HG03108 (cell line): ENCODE data around the gene MLLT3.
A peak's percentile ranks its signal among the peaks of the same experiment; 100 is the strongest.

Experiments used
- ATAC-seq: cut with Tn5 transposase; IDR thresholded peaks from one replicate; pipeline ENCODE4 v1.9.1; 2021; ENCODE audit warnings: moderate library complexity; ENCODE audit not compliant: unreplicated experiment

The MLLT3 gene

DNA sequence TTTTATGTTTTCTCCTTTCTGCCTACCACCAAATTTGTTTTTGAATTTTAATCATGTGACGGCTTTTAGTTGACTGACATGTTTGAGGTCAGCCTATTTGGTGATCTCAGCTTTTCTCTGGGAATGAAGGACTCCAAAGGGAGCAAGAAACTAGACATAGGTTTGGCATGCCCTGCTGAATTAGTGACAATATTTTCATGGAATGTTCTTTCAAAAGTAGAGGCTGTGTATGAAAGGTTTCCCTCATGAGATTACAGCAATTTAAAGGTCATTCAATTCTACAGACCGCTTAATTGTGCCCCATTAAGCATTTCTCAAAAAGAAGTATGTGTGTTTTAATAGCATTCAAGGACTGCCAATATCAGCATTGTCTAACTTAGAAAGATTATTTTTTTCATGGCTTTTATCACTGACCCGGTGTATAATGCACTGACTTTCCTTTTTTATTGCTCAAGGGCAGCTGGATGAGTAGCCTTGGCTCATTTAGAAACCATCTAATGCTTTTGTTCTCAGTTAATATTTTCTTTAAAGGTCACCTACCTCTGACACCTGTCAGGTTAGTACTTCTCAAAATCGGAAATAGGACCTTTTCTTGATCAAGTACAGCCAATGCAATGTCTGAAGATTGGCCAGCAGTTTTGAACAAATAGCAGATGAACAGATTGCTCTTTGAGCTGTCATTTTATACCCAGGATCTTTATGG, 8.1 kb upstream of the MLLT3 start:
- no peak for ATAC-seq

GRCh38 chr9:20625003-20625349, 2.7 kb upstream of the MLLT3 start:
- no peak for ATAC-seq

- ATAC-seq: peak; percentile 21
Measured at GRCh38 chr9:20624201-20625002, 2.1 kb upstream of the MLLT3 start.

GRCh38 chr9:20623748-20624124, 1.4 kb upstream of the MLLT3 start:
- ATAC-seq: no peak

DNA sequence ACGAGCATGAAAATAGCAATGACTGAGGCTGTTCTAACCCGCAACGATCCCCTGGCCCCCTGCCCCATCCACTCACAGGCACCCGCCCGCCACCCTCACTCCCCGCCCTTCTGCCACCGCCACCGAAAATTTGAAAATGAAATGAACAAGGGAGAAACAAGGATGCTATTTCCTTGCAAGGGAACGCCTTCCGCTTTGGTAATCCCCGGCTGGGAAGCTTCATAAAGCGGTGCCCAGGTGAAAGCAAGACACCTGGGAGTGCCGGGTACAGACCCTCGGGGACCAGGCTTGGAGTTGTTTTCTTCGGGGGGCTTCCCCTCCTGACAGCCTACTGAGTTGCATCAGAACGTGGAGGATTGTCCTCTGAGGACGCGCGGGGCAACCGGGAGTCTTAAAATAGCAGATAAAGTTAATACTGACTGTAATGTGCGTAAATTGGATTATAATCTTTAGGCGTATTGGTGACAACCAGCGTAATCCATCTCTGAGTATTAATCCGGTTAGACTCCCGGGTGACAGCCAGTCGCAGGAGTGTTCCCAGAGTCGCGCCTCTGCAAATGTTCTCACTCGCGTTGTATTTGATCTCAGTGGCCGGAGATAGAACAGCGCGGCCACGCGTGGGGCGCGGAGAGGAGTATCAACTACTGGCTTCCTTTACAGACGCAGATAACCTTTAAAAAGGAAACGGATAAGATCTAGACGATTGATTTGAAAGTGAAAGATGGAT, 885 bp upstream of the MLLT3 start:
- ATAC-seq: no peak

DNA sequence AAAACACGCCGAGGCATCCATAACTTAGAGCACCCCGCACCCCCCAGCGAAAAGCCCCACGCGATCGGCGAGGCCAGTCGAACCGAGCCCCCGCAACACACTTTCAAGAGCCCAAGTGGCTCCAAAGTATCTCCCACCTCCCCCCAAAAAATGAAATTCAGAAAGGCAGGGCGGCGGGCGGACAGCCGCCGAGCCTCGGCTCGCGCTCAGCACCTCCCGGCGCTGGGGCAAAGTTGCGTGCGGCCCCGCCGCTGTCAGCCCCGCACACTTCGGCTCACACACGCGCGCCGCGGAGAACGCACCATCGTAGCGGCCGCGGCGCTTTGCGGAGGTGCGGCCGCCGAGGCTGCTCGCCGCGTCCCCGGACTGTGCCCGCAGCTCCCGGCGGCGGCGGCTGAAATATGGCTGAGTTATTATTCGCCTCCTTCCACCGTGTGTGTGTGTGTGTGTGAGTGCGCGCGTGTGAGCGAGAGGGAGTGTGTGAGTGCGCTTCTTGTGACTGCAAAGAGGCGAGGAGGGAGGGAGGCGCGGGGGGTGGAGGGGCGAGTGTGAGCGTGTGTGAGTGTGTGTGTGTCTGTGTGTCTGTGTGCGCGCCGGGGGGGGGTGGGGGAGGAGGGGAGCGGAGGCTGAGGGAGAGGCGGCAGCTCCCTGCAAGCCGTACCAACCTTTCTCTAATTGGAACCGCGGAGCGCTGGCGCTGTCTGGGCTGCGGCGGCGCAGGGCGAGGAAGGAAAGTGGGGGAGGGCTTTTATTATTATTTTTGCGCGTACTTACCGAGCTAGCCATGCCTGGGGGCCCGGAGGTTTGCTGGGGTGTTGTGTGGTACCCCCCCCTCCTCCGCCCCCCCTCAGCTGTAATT, 599 bp downstream of the MLLT3 start:
- no peak for ATAC-seq

DNA sequence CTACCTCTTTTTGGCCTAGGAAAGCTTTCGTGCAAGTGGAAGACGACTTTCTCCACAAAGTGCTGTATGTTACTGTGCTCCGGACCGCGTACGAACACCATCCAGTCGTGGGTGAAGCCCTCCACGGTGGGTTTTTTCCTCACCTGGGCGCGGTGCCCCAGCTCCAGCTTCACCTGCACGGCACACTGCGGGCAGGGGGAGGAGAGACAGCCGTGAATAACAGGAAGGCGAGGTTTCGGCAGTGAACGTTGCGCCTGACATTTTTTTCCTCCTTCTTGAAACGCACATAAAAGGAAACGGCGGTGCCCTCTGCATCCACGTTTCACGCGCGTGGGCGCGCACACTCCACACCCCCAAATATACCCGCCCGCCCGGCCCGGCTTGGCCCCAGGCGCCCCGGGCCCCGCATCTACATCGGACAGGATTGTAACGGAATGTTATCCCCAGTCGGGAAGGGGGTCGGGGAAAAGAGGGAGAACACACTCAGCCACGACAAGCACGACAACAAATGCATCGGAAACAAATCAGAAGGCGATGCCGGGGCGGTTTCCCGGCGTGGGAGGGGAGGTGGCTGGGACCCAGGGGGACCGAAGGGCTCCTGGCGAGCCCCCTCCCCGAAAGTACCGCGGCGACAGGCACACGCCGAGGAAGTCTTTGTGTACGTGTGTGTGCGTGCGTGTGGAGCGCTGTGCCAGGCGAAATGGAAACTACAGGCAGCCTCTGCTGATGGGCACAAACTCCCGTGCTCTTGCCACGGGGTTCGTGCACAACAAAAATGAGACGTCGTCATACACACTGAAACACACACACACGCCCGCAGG, 1.4 kb downstream of the MLLT3 start:
- ATAC-seq: no peak

GRCh38 chr9:20619487-20620200, 2.7 kb downstream of the MLLT3 start:
- ATAC-seq: no peak

DNA sequence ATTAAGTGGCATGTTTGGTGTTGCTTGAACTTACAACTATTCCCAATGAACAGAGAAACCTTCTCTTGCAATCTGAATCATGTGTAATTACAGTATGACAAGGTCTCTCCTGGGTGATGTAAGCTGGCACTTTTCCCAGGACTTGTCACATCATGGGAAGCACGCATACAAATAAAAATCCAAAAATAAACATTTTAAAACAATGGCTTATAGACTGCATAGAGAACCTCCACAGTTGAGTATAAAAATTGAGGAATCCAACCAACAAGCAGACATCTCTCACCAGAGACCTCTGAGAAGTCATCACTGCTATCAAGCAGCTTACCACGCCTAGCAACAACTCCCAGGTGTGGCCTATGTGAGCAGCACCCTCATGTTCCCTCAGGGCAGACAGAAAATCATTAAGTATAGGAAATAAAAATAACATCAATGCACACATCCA, 3.9 kb downstream of the MLLT3 start:
- ATAC-seq: no peak

DNA sequence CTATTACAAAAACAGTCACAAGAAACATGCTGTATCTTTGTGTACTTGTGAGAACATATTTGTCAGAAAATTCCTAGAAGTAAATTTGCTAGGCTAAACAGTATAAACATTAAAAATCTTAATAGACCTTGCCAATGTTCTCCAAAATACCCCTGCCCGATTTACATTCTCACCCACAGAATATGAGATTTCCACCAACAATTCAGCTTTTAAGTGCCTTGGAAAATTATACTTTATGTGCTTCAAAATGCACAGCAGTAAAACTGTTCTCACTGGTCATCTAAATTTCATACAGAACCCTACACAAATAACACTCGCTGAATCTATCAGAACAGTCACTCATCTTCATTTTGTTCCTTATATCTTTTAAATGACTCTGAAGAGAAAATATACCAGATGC, 5.5 kb downstream of the MLLT3 start:
- ATAC-seq: no peak

GRCh38 chr9:20614602-20615216, 7.6 kb downstream of the MLLT3 start:
- ATAC-seq: no peak

DNA sequence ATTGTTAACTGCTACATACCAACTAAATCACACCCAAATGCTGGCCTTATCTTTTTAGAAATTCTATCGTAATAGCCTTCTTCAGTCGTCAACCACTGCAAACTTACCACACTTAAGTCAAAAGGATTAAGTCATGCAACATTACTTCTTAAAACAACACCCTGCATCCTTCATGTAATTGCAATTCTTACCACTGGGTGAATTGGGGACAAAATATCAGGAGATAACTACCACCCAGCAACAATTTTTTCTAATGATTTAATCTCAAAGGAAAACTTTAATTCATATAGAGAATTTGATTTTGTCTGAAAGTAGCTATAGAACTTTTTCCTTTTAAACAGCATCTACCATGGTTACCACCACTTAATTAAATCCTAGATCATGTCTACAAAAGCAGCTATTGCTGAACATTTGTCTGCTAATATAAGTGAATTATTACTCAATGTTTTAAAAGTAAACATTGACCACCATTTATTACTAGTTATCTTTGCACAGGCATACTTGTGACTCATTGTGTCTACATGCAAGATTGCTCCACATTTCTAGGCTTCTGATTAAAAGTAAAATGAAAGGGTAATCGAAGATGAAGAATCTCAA, 10.5 kb downstream of the MLLT3 start:
- no peak for ATAC-seq

DNA sequence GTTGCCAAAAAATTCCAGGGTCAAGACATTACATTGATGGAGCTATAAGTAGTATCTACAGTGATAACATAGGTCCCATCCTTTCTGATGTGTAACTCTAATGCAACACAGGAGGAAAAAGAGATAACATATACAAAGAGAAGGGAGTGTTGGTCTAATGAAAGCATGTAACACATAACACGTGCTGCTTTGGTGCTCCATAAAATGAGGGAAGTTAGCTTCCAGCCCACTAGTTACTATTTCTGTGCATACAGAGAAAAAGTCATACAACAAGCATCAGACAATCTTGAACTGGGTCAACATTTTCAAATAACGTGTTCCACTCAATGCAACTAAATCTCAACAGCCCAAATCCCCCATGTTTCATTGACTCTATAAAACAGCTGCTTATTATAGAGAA, 11.7 kb downstream of the MLLT3 start:
- no peak for ATAC-seq

DNA sequence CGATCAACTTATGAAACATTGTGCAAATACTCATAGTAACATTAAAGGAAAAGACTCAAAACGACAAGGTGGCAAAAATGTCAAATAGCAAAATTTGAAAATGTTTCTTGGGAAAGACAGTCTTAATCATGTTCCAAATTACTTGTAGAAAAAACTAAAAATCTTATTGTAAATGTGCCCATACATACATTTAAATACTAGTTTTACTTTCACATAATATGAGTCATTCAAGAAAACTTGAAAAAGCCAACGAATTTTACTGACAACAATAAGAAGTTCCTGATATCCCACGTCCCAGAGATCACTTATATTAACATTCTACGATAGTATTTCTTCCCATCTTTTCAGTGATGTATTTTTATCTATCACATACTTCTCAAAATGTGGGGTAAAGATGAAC, 13.7 kb downstream of the MLLT3 start:
- no peak for ATAC-seq

GRCh38 chr9:20606652-20607051, 15.6 kb downstream of the MLLT3 start:
- no peak for ATAC-seq

DNA sequence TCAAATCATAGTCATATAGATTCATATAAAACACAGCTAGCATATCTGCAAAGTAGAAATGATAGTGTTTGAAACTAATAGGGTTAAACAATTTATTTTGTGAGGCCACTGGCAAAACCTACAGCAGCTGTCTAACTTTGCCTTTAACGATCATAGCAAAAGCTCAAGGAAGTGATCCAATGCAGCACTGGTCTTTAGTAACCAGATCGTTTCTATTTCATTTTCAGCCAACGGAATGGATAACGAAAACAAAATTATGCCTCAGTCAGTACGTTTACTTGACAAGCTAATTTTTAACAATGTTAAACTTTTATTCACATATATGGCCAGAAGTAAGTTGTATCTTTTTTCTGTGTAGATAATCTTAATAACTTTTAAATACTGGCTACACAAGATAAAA, 17.7 kb downstream of the MLLT3 start:
- peak; percentile 79 for ATAC-seq

DNA sequence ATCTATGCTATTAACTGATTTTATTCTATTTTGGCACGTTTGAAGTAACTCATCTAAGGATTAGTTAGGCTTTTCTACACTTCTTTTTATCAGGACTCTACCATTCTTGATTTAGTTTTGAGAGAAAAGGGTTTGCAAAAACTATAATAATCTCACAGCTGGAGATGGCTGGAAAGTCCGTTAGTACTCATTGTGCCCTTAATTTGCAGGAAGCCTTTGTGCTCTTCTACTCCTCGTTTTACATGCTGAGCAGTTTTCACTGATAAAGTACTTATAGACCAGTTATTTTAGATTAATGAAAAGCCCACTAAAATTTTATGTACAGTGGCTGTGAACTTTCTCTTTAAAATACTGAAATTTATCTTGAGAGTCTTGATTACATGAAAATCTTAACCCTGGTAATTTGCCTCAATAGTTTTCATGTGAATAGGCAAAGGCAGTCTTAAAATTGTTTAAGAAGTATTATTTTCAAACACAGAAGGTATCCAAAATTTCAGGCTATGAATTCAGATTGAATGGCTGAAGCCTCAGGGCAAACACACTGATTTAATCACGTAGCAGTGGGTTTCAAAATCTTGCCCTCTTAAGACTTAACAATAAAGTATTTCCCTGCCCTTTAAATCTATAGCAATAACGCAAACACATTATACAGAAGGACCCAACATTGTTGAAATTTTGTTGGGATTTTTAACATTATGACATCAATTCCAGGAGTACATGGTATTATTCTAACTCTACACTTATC, 18.6 kb downstream of the MLLT3 start:
- ATAC-seq: no peak

GRCh38 chr9:20601292-20601691, 21.0 kb downstream of the MLLT3 start:
- no peak for ATAC-seq
